Measurements from ENCODE around the gene PPP4R3B.
"Not testable (repeated sequence)": the region's sequence is repeated elsewhere in the genome, so short reads cannot be mapped to it uniquely, and the experiment has no call there.

Gene PPP4R3B

GRCh38 chr2:55595536-55595935, 21.9 kb downstream of the PPP4R3B start:
- no peak for DNase-seq

- no peak for DNase-seq
Measured at GRCh38 chr2:55592130-55592529, 25.3 kb downstream of the PPP4R3B start.

DNA sequence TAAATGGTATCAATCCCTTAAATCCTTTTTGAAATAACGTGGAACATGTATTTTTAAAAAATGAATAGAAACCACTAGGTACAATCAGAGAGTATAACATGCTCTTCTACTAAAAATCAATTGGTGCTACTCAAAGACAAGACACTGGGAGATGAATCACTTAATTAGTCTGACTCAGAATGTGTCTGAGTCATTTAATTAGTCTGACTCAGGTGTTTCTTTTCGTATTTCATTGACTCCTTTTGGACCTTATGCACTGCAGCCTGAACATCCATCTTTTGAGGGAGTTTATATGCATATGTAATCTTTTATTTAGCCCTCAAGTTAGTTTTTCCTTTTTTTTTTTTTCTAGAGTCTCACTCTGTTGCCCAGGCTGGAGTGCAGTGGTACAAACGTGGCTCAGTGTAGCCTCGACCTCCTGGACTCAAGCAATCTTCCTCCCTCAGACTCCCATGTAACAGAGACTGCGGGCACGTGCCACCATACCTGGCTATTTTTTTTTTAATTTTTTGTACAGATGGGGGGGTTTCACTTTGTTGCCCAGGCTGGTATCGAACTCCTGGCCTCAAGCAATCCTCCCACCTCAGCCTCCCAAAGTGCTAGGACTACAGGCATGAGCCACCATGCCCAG, 26.5 kb downstream of the PPP4R3B start:
- no peak for DNase-seq

- peak; percentile 19 to 55 for DNase-seq
Measured at GRCh38 chr2:55585451-55586080, 31.9 kb downstream of the PPP4R3B start.

GRCh38 chr2:55581874-55582547, 35.4 kb downstream of the PPP4R3B start:
- no peak for DNase-seq

- peak; percentile 4 to 21 for DNase-seq
Measured at GRCh38 chr2:55581435-55581834, 36.0 kb downstream of the PPP4R3B start.

DNA sequence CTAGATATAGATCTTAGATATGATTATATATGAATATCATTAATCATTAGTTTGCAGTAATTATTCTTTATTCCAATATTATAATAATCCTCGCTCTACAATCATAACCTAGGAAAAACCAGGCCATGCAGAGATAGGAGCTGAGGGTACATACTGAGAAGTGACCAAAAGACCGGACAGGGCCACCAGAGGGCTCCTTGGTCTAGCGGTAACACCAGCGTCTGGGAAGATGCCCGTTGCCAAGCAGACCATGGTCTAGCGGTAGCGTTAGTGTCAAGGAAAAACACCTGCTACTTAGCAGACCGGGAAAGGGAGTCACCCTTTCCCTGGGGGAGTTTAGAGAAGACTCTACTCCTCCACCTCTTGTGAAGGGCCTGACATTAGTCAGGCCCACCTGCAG, 48.4 kb downstream of the PPP4R3B start:
- DNase-seq = not testable (repeated sequence)

GRCh38 chr2:55567298-55567697, 50.1 kb downstream of the PPP4R3B start:
- DNase-seq = no peak

DNA sequence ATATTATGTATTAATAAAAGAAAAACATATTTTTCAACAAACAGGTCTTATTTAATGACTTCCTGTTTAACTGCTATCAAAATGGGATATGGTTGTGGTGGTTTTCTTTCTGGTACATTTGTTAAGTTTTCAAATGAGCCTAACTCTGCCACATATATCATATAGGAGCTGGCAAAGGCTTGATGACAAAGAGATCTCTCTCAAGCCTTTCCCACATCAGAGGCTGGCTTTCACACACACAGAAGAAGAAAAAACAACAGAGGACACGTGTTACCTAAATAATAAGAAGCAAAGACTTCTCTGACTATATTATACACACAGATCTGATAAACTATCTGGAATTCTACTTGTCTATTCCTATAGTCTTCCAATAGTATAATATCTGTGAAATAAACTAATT, 51.8 kb downstream of the PPP4R3B start:
- no peak for DNase-seq

- DNase-seq = no peak
Measured at GRCh38 chr2:55560855-55561254, 56.6 kb downstream of the PPP4R3B start.

GRCh38 chr2:55556809-55557208, 60.6 kb downstream of the PPP4R3B start:
- DNase-seq = no peak

GRCh38 chr2:55555977-55556376, 61.4 kb downstream of the PPP4R3B start:
- no peak for DNase-seq

DNA sequence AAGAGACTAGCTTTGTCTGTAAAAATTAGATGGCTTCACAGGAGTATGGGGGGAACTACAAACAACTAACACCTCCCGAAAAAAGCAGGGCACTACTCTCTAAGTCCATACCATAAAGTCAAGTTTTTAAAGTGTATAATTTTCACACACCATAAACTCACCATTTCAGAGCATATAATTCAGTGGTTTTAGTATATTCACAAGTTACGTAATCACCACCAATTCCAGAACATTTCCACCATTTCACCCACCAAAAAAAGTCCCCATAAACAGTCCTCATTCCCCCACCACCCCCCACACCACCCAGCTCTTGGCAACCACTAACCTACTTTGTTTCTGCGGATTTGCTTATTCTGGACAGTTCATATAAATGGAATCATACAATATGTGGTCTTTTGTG, 64.1 kb downstream of the PPP4R3B start:
- peak in 1 of 2 donors; percentile 13 for DNase-seq

DNA sequence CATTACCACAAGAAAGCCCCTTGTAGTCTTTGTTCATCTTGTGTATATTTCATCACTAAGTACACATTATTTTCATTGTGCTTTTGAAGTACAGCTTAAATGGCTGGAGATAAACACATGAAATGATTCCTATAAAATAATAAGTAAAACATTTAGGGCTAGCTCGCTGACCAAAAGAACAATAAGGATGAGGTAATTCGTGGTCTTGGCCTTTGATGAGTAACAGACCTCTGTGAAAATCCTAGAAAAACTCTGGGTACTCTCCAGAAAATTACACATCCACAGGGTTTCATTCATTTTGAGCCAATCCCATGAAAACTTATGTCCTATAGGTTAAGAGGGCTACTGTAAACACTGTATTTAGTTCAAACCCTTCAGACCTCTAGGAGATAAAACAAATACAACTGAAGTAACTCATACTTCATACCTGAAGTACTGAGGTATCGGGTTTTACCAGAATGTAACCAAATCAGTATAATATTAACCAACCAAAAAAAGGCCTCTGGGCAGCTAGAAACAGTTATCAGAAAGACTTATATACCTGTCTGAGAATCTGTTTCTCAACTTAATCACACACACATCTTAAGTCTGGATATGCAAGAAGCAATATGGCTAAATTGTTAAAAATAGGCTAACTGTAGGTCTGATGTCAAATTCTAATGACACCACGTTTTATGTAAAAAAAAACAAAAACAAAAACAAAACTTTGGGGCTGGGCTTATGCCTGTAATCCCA, 66.9 kb downstream of the PPP4R3B start:
- peak; percentile 17 to 51 for DNase-seq

DNA sequence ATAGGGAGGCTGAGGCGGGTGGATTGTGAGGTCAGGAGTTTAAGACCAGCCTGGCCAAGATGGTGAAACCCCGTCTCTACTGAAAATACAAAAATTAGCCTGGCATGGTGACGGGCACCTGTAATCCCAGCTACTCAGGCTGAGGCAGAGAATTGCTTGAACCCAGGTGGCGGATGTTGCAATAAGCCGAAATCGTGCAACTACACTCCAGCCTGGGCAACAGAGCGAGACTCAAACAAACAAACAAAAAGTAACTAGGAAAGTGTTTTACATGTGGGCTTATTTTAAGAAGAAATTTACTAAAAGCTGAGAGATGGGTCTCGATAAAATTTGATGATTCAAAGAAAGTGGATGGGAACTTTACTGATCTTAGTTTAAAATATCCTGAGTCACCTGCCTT, 69.7 kb downstream of the PPP4R3B start:
- not testable (repeated sequence) for DNase-seq

DNA sequence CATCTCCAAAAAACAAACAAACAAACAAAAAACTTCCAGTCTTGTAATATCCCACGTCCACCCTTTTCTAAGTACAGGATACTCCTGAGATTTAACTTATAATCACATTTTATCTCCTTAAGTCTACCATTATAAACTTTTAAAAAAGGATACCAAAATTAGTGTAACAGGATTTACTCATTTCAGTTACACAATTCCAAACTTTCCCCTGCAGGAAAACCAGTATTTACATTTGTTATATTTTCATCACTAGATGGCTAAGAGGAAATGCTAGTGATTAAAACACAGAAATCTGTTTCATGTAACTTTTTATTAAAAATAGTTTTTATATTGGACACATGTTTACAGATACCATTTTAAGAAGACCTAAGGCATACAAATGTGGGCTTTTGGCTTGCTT, 70.4 kb downstream of the PPP4R3B start:
- DNase-seq = peak; percentile 35 to 45

- DNase-seq = no peak
Measured at GRCh38 chr2:55530539-55531081, 86.8 kb downstream of the PPP4R3B start.

GRCh38 chr2:55526174-55526573, 91.2 kb downstream of the PPP4R3B start:
- DNase-seq = no peak

- no peak for DNase-seq
Measured at GRCh38 chr2:55524884-55525437, 92.5 kb downstream of the PPP4R3B start.

DNA sequence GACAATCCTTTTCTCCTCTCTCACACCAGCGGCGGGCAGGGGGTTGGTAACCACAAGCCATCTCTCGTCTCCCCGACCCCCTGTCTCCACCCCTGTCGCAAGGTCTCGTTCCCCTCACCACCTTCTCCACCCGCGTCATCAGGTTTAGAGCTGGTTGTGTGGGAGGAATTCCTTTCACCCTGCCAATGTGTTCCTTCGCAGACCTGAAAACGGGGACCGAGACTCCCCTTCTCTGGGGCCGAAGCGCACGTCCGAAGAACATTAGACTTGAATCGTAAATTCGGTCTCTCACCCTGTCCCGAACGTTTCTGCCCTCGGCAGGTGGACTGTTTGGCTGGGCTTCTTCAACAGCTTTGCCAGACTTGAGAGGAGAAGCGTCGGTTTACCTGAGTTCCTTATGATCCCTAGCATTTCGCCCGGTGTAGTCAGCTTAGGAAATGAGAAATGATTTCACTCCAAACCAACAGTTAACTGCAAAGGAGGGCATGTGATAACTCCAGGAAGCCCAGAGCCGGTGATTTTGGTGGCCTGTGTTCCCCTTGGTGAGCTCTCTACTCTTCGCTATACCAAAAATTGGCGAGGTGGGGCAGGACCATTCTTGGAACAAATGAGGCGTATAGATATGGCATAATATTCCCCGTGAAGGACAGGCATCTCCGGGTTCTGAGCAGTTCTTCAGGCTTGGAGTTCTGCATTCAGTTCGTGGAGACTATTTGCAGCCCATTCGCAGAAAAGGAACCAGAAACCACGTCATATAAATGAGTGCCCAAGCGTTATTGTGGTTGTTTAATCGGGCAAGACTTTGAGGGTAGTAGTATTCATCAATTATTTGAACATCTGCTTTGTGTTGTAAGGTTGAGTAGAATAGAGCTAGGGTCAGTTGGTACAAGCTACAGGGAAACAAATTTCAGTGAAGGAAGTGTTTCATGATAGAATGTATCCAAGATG, 97.2 kb downstream of the PPP4R3B start:
- peak; percentile 11 to 26 for DNase-seq

- DNase-seq = no peak
Measured at GRCh38 chr2:55518841-55519165, 98.6 kb downstream of the PPP4R3B start.

All from inflammatory macrophage treated with lipopolysaccharide for 1 hour (primary cell).